ENCODE results near the gene IKZF1. TPM values are rescaled to one million over a fixed set of nuclear protein-coding genes. Genes with fewer than 3 reads are reported as not detected.

Gene IKZF1
- total RNA-seq, 1 donor from 2014 or later, result 0.86 TPM

DNA sequence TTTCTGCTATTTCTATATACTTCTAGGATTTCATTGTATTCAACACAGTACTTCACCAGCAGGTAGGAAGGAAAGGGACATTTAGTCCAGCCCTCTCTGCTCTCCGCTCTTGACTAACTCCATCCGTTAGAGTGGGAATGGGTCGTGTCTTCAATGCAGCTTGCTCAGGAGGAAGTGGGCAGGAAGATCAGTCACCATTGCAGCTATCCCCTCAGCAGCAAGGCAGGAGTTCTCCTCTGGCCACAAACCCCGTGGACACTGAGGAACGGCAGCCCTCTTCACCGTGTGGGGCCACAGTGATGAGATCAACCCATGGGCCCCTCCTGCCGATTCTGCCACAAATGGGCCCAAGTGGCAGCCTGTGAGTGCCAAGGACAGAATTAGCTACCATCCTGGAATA is 30.2 kb upstream of the IKZF1 start:
- Histone ChIP-seq H3K27me3 (ENCODE audit: insufficient read depth, low read length) (no peaks in the 10 kb centered on the region), H3K79me2 (ENCODE audit: insufficient read depth, low read length) (no peaks in the 10 kb centered on the region), H3K4me2 (ENCODE audit: low read length) (no peak overlapping the region), H3K4me1 (ENCODE audit: insufficient read depth, low read length) (no peaks in the 10 kb centered on the region), H2AFZ (ENCODE audit: low read depth, low read length) (no peak overlapping the region), H3K9me3 (ENCODE audit: insufficient read depth, low read depth, low read length) (no peaks in the 10 kb centered on the region), H3K9ac (ENCODE audit: low read length) (no peak overlapping the region), H3K4me3 (ENCODE audit: insufficient read depth, low read depth, low read length) (no peak overlapping the region), H3K36me3 (ENCODE audit: insufficient read depth, low read length) (no peaks in the 10 kb centered on the region), H3K27ac (ENCODE audit: low read depth, low read length) (no peak overlapping the region), H4K20me1 (ENCODE audit: insufficient read depth, low read length) (no peaks in the 10 kb centered on the region)
- Mint-ChIP-seq H3K27me3 (ENCODE audit: low read depth, unreplicated experiment) (peaks cover 6% of the 10 kb centered on the region), H3K36me3 (ENCODE audit: low read depth, unreplicated experiment) (no peaks in the 10 kb centered on the region), H3K9me3 (ENCODE audit: unreplicated experiment) (no peaks in the 10 kb centered on the region), H3K4me1 (ENCODE audit: low read depth, unreplicated experiment) (peaks cover 13% of the 10 kb centered on the region), H3K4me3 (ENCODE audit: unreplicated experiment) (no peak overlapping the region), H3K27ac (ENCODE audit: unreplicated experiment) (no peak overlapping the region)
- TF ChIP-seq, protein P1, sequence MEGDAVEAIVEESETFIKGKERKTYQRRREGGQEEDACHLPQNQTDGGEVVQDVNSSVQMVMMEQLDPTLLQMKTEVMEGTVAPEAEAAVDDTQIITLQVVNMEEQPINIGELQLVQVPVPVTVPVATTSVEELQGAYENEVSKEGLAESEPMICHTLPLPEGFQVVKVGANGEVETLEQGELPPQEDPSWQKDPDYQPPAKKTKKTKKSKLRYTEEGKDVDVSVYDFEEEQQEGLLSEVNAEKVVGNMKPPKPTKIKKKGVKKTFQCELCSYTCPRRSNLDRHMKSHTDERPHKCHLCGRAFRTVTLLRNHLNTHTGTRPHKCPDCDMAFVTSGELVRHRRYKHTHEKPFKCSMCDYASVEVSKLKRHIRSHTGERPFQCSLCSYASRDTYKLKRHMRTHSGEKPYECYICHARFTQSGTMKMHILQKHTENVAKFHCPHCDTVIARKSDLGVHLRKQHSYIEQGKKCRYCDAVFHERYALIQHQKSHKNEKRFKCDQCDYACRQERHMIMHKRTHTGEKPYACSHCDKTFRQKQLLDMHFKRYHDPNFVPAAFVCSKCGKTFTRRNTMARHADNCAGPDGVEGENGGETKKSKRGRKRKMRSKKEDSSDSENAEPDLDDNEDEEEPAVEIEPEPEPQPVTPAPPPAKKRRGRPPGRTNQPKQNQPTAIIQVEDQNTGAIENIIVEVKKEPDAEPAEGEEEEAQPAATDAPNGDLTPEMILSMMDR (IDR thresholded peaks at IDR 0.05; ENCODE audit: insufficient read depth, low read depth, low read length), result no peak
- no peak for TF ChIP-seq EZH2 (IDR thresholded peaks at IDR 0.05; ENCODE audit: insufficient read depth, low read length)
- no peak for DNase-seq (ENCODE audit: low read depth)
- no peak for FAIRE-seq

DNA sequence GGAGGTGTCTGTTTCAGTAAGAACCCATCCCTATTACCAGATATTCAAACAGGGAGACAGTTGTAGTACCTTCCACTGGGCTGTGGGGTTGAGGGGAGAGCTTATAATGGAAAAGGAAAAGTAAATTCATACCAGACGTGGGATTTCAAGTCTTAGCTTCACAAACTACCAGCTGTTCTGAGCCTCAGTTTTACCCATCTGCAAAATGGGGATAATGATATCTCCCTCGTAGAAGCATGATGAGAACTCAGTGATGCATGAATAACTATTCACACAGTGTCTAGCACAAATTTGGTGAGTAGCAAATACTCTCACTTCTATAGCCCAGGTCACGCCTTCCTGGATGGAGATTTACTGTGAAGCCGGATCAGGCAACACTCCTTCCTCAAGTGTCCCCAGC is 29.1 kb upstream of the IKZF1 start:
- Histone ChIP-seq H3K9me3 (ENCODE audit: insufficient read depth, low read depth, low read length) (no peaks in the 10 kb centered on the region), H3K9ac (ENCODE audit: low read length) (no peak overlapping the region), H3K4me3 (ENCODE audit: insufficient read depth, low read depth, low read length) (no peak overlapping the region), H3K27me3 (ENCODE audit: insufficient read depth, low read length) (no peaks in the 10 kb centered on the region), H3K4me2 (ENCODE audit: low read length) (no peak overlapping the region), H3K27ac (ENCODE audit: low read depth, low read length) (no peak overlapping the region), H3K79me2 (ENCODE audit: insufficient read depth, low read length) (no peaks in the 10 kb centered on the region), H3K4me1 (ENCODE audit: insufficient read depth, low read length) (no peaks in the 10 kb centered on the region), H2AFZ (ENCODE audit: low read depth, low read length) (no peak overlapping the region), H4K20me1 (ENCODE audit: insufficient read depth, low read length) (no peaks in the 10 kb centered on the region), H3K36me3 (ENCODE audit: insufficient read depth, low read length) (no peaks in the 10 kb centered on the region)
- H3K36me3 Mint-ChIP-seq (ENCODE audit: low read depth, unreplicated experiment), result no peaks in the 10 kb centered on the region
- TF ChIP-seq EZH2 (IDR thresholded peaks at IDR 0.05; ENCODE audit: insufficient read depth, low read length), result no peak
- TF ChIP-seq, protein P1 (IDR thresholded peaks at IDR 0.05; ENCODE audit: insufficient read depth, low read depth, low read length), result no peak
- peaks cover 3% of the 10 kb centered on the region for H3K27me3 Mint-ChIP-seq (ENCODE audit: low read depth, unreplicated experiment)
- H3K4me1 Mint-ChIP-seq (ENCODE audit: low read depth, unreplicated experiment), result peaks cover 13% of the 10 kb centered on the region
- no peak overlapping the region for H3K4me3 Mint-ChIP-seq (ENCODE audit: unreplicated experiment)
- no peaks in the 10 kb centered on the region for H3K9me3 Mint-ChIP-seq (ENCODE audit: unreplicated experiment)
- FAIRE-seq (no peak), DNase-seq (ENCODE audit: low read depth) (no peak)
- H3K27ac Mint-ChIP-seq (ENCODE audit: unreplicated experiment), result no peak overlapping the region

DNA sequence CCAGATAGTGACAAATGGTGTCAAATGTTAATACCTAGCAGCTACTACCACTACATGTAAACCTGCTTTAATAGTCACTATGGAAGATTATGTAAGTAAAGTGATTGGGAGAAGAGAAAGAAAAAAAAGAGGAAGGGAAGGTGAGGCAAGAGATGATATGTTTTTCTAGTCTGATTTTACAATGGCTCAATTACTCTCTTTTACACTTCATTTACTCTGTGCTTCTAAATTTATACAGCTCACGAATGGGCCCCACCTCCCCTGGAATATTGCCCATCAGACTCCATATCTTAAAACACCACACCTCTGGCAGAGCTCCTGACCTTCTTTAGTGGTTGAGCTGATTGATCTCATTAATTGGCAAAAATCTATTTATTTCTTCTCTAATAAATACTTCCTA is 28.0 kb upstream of the IKZF1 start:
- peaks cover 13% of the 10 kb centered on the region for H3K4me1 Mint-ChIP-seq (ENCODE audit: low read depth, unreplicated experiment)
- H3K79me2 ChIP-seq (ENCODE audit: insufficient read depth, low read length), result no peaks in the 10 kb centered on the region
- no peaks in the 10 kb centered on the region for H3K27me3 ChIP-seq (ENCODE audit: insufficient read depth, low read length)
- H4K20me1 ChIP-seq (ENCODE audit: insufficient read depth, low read length), result no peaks in the 10 kb centered on the region
- no peak overlapping the region for H3K9ac ChIP-seq (ENCODE audit: low read length)
- TF ChIP-seq, protein P1 (IDR thresholded peaks at IDR 0.05; ENCODE audit: insufficient read depth, low read depth, low read length), result no peak
- no peak for TF ChIP-seq EZH2 (IDR thresholded peaks at IDR 0.05; ENCODE audit: insufficient read depth, low read length)
- no peak overlapping the region for H3K4me3 ChIP-seq (ENCODE audit: insufficient read depth, low read depth, low read length)
- H3K27me3 Mint-ChIP-seq (ENCODE audit: low read depth, unreplicated experiment), result peaks cover 3% of the 10 kb centered on the region
- no peak overlapping the region for H3K27ac Mint-ChIP-seq (ENCODE audit: unreplicated experiment)
- H3K36me3 Mint-ChIP-seq (ENCODE audit: low read depth, unreplicated experiment), result no peaks in the 10 kb centered on the region
- no peak overlapping the region for H3K4me3 Mint-ChIP-seq (ENCODE audit: unreplicated experiment)
- no peak for FAIRE-seq
- H3K4me2 ChIP-seq (ENCODE audit: low read length), result no peak overlapping the region
- H3K36me3 ChIP-seq (ENCODE audit: insufficient read depth, low read length), result no peaks in the 10 kb centered on the region
- H3K9me3 ChIP-seq (ENCODE audit: insufficient read depth, low read depth, low read length), result no peaks in the 10 kb centered on the region
- no peak for DNase-seq (ENCODE audit: low read depth)
- no peaks in the 10 kb centered on the region for H3K4me1 ChIP-seq (ENCODE audit: insufficient read depth, low read length)
- no peak overlapping the region for H2AFZ ChIP-seq (ENCODE audit: low read depth, low read length)
- H3K9me3 Mint-ChIP-seq (ENCODE audit: unreplicated experiment), result peaks cover 1% of the 10 kb centered on the region
- no peak overlapping the region for H3K27ac ChIP-seq (ENCODE audit: low read depth, low read length)
